Breast epithelium (tissue), 4 donors: ENCODE data around the gene RRAD. TPM values are rescaled to one million over a fixed set of nuclear protein-coding genes. Genes with fewer than 3 reads are reported as not detected.

ENCODE experiments used
- DNase-seq, 2 donors: peaks; one replicate each; pipeline ENCODE4 v3.0.0-alpha.2; 2019; ENCODE audit warnings: low spot score in 2 of 2
- H3K27ac ChIP-seq, 2 donors: fragments of 200-600 bp; sonication (generic) in 1 of 2; one replicate each; pipeline ENCODE4 v1.5.1; 2016 to 2019; ENCODE audit warnings: mild to moderate bottlenecking in 1 of 2
- H3K27me3 ChIP-seq, 2 donors: fragments of 200-600 bp; sonication (generic) in 1 of 2; one replicate each; pipeline versions ENCODE4 v1.5.1 to v1.6.0; 2017 to 2019; ENCODE audit warnings: control low read depth in 1 of 2, mild to moderate bottlenecking in 1 of 2
- H3K36me3 ChIP-seq: fragments of 200-600 bp; one replicate; pipeline ENCODE4 v1.5.1; 2019
- H3K4me1 ChIP-seq, 2 donors: fragments of 200-600 bp; sonication (generic); one replicate each; pipeline ENCODE4 v1.5.1; 2016 to 2019; ENCODE audit warnings: control low read depth in 1 of 2
- H3K4me3 ChIP-seq, 3 donors: fragments of 200-600 bp; sonication (generic); 1 replicate in 2 of 3; 2 replicates in 1 of 3; pipeline ENCODE4 v1.5.1; 2016 to 2019; ENCODE audit warnings: mild to moderate bottlenecking in 3 of 3, moderate library complexity in 2 of 3
- H3K9me3 ChIP-seq, 2 donors: fragments of 200-600 bp; sonication (generic) in 1 of 2; one replicate each; pipeline ENCODE4 v1.5.1; 2016 to 2019; ENCODE audit warnings: control low read depth in 1 of 2
- POLR2A ChIP-seq: fragments of 450-650 bp; IDR thresholded peaks from one replicate; pipeline ENCODE4 v1.6.1; 2016; ENCODE audit warnings: antibody characterized with exemption, mild to moderate bottlenecking, moderate library complexity
- POLR2AphosphoS5 ChIP-seq, 3 donors: sonication (generic); formaldehyde crosslinking; IDR thresholded peaks; one replicate each; pipeline ENCODE4 v1.6.1; 2017; ENCODE audit warnings: antibody characterized with exemption in 3 of 3
- intact Hi-C: fragments of 100-400 bp; cut with DNase I; formaldehyde crosslinking; loops from one replicate; pipeline ENCODE4 v1.15.1; 2023; ENCODE audit warnings: low total_unique reads
- total RNA-seq, 3 donors: library from RNA; depleted of rRNA; stranded (reverse); fragments of >200 nt; gene quantifications; one replicate each; pipeline ENCODE4 v1.1.0, GENCODE V29; 2016
- TF ChIP-seq, protein P1 (sequence below), 3 donors: fragments of 450-650 bp; IDR thresholded peaks; one replicate each; pipeline ENCODE4 v1.5.1; 2016 to 2017; ENCODE audit warnings: antibody characterized with exemption in 3 of 3, mild to moderate bottlenecking in 3 of 3, moderate library complexity in 3 of 3

Gene RRAD
- total RNA-seq, 3 donors from 2014 or later: 7.7 to 11.1 (median 8.0) TPM

DNA sequence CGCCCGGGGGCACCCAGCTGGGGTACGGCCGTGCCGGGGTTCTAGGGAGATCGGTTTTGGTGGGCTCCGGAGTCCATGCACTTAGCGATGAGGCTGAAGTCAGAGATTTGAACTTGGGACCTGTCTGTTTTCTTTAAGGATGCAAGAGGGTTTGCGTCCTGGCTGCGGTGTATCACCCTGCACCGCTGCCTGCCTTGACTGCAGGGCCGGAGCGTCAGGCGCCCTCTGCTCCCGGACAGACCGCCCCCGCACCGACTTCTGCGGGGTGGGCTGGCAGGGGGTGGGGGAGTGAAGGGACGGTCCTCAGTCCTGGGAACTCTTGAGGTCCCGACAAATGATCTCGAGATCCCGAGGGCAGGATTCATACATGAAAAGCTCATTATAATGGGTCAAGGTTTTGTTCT, 44.3 kb downstream of the RRAD start:
- Histone ChIP-seq H3K36me3 (no peaks in the 10 kb centered on the region), H3K4me3 (peak overlapping the region; percentile 84 to 89 (median 88)), H3K4me1 (no peaks in the 10 kb centered on the region), H3K9me3 (no peaks in the 10 kb centered on the region), H3K27me3 (no peaks in the 10 kb centered on the region), H3K27ac (peak overlapping the region; percentile 80 to 83)
- TF ChIP-seq POLR2AphosphoS5 (IDR thresholded peaks at IDR 0.05) (no peak), POLR2A (no peak)
- TF ChIP-seq, protein P1, sequence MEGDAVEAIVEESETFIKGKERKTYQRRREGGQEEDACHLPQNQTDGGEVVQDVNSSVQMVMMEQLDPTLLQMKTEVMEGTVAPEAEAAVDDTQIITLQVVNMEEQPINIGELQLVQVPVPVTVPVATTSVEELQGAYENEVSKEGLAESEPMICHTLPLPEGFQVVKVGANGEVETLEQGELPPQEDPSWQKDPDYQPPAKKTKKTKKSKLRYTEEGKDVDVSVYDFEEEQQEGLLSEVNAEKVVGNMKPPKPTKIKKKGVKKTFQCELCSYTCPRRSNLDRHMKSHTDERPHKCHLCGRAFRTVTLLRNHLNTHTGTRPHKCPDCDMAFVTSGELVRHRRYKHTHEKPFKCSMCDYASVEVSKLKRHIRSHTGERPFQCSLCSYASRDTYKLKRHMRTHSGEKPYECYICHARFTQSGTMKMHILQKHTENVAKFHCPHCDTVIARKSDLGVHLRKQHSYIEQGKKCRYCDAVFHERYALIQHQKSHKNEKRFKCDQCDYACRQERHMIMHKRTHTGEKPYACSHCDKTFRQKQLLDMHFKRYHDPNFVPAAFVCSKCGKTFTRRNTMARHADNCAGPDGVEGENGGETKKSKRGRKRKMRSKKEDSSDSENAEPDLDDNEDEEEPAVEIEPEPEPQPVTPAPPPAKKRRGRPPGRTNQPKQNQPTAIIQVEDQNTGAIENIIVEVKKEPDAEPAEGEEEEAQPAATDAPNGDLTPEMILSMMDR (IDR thresholded peaks at IDR 0.05): no peak
- intact Hi-C loops: no loop called here
- peak in 1 of 2 donors; percentile 26 for DNase-seq

DNA sequence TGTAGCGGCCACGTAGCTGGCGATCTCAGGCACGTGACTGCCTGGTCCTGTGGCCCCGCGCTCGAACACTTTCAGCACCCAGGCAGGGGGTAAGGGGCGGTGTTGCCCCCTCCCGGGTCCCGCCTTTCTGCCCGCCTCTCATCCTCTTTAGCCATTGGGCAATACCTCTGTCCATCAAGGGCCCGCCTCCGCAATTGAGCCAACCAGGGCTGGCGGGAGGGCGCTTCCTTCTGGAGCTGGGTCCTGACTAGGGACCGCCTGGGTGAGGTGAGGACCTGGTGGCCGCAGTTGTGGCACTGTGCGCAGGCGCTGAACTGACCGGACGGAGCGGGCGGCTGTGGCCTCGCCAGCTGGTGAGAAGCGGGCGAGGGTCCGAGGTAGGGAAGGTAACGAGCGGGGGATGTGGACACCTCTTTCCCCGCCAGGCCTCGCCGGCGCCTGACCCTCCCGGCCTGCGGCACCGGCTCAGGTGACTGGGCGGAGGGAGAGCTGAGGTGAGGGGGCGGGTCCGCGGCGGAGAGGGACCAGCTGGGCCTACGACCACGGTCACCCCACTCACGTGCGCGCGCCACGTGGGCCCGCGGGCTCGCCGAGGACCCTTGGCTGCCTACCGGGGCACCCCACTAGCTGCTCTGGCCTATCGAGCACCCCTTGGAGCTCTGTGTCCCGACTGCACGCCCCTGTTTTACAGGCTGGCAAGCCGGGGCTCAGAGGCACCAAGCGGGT, 44.9 kb downstream of the RRAD start, which contains the start of gene PDP2:
Gene PDP2 (plus strand): TSS at position 228 of the 726 bp plus-strand sequence. CDS start 3,770 bp downstream, outside the sequence.
- Histone ChIP-seq H3K36me3 (no peaks in the 10 kb centered on the region), H3K4me1 (no peaks in the 10 kb centered on the region), H3K9me3 (no peaks in the 10 kb centered on the region), H3K27ac (peak within 1 kb of the TSS; percentile 80 to 83), H3K4me3 (peak within 1 kb of the TSS; percentile 84 to 89 (median 88)), H3K27me3 (no peaks in the 10 kb centered on the region)
- TF ChIP-seq POLR2AphosphoS5 (IDR thresholded peaks at IDR 0.05): peak; percentile 10 to 88 (median 33)
- TF ChIP-seq, protein P1 (IDR thresholded peaks at IDR 0.05): no peak
- TF ChIP-seq POLR2A: peak; percentile 65
- intact Hi-C loops: no loop called here
- DNase-seq: peak; percentile 94 to 96

DNA sequence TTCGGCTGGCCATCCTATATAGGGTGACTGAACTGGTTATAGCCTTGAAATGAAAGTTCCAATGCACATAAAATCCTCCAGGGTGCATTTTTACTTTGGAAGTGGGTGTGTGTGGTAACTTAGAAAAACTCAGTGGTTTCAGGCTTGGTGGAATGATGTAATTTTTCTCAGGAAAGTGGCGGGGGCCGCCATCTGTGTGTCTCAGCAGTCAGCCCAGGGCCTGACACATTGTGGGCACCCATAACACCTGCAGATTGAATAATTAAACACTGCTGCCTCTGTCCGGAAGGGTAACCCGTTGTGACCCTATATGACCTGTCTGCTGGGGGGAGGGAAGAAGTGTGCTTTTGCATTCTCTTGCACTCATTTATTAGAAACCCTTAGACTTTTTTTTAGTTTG, 47.3 kb downstream of the RRAD start:
- no peak for DNase-seq
- intact Hi-C loops: loop anchor here (1.0 kb wide), 1 partner anchor 35 kb away; no protein-coding TSS in a partner anchor
- TF ChIP-seq POLR2A (no peak), POLR2AphosphoS5 (IDR thresholded peaks at IDR 0.05) (no peak)
- TF ChIP-seq, protein P1 (IDR thresholded peaks at IDR 0.05): no peak
- Histone ChIP-seq H3K27me3 (no peaks in the 10 kb centered on the region), H3K36me3 (no peaks in the 10 kb centered on the region), H3K4me1 (no peaks in the 10 kb centered on the region), H3K27ac (no peak overlapping the region), H3K9me3 (no peaks in the 10 kb centered on the region), H3K4me3 (no peak overlapping the region)

DNA sequence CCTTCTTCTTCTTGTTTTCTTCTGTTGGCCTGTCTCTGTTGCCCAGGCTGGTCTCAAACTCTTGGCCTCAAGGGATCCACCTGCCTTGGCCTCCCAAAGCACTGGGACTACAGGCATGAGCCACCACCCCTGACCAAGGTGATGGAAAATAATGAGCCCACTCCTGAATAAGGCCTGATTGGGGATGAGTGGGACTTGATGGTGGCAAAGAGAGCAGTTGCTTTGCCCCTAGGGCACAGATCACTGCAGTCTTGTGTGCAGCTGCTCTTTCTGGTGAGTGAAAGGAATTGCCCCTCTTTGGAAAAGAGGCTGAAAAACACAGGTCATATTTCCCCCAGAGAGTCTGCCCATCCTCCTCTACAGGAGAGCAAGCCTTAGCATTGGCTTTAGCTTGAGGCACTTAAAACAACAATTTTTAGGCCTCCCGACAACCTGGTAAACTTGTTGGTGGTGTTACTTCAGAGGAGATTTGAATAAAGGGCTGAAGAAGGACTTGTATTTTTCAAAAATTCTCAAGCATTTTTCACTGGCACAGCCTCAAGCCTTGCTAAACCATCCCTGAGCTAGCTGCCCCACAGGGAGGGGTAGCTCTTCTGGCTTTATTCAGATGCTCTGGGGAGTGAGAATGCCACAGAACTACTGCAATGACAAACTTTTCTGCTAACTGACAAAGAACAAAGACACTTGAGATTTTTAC, 51.1 kb downstream of the RRAD start:
- TF ChIP-seq, protein P1 (IDR thresholded peaks at IDR 0.05): no peak
- no peak for TF ChIP-seq POLR2AphosphoS5 (IDR thresholded peaks at IDR 0.05)
- TF ChIP-seq POLR2A: no peak
- intact Hi-C loops: no loop called here
- Histone ChIP-seq H3K4me1 (no peaks in the 10 kb centered on the region), H3K36me3 (no peaks in the 10 kb centered on the region), H3K27ac (peak overlapping the region; percentile 8 to 35), H3K4me3 (no peak overlapping the region), H3K27me3 (no peaks in the 10 kb centered on the region), H3K9me3 (no peaks in the 10 kb centered on the region)
- no peak for DNase-seq

DNA sequence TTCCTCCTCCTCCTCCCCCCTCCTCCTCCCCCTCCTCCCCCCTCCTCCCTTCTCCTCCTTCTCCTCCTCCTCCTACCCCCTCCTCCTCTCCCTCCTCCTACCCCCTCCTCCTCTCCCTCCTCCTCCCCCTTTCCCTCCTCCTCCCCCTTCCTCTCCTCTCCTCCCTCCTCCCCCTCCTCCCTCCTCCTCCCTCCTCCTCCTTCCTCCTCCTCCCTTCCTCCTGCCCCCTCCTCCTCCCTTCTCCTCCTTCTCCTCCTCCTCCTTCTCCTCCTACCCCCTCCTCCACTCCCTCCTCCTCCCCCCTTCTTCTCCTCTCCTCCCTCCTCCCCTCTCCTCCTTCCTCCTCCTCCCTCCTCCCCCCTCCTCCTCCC, 51.7 kb downstream of the RRAD start:
- H3K4me3 ChIP-seq: peak overlapping the region in 1 of 3 donors; percentile 56

More for the DNA sequence above, 51.7 kb downstream of the RRAD start:
- Histone ChIP-seq H3K36me3 (no peaks in the 10 kb centered on the region), H3K27ac (peak overlapping the region; percentile 46 to 79), H3K27me3 (no peaks in the 10 kb centered on the region), H3K4me1 (no peaks in the 10 kb centered on the region), H3K9me3 (no peaks in the 10 kb centered on the region)
- TF ChIP-seq, protein P1 (IDR thresholded peaks at IDR 0.05): no peak
- TF ChIP-seq POLR2A (no peak), POLR2AphosphoS5 (IDR thresholded peaks at IDR 0.05) (no peak)
- intact Hi-C loops: no loop called here
- DNase-seq: no peak
